NOMO-1 (cell line): ENCODE results near the gene VPS9D1.
A peak's percentile ranks its signal among the peaks of the same experiment; 100 is the strongest.

ENCODE experiments used
- DNase-seq, 2 experiments: peaks; one replicate each; lab custom pipeline; 2025; ENCODE audit not compliant: unreplicated experiment in 2 of 2; lab: John Stamatoyannopoulos, UW

The VPS9D1 gene

GRCh38 chr16:89733322-89733721 lies 12.6 kb upstream of the VPS9D1 start:
- DNase-seq: no peak

- no peak for DNase-seq
Observed at GRCh38 chr16:89732918-89733242, 12.2 kb upstream of the VPS9D1 start.

- no peak for DNase-seq
Observed at GRCh38 chr16:89732142-89732917, 11.6 kb upstream of the VPS9D1 start.

GRCh38 chr16:89730610-89731234 lies 10.0 kb upstream of the VPS9D1 start:
- no peak for DNase-seq

- no peak for DNase-seq
Observed at GRCh38 chr16:89729863-89730593, 9.3 kb upstream of the VPS9D1 start.

- DNase-seq: no peak
Observed at GRCh38 chr16:89729293-89729692, 8.6 kb upstream of the VPS9D1 start.

GRCh38 chr16:89727406-89728120 lies 6.9 kb upstream of the VPS9D1 start:
- DNase-seq: no peak

- no peak for DNase-seq
Observed at GRCh38 chr16:89723279-89724250, 2.9 kb upstream of the VPS9D1 start.

- peak; percentile 53 to 69 for DNase-seq
Observed at GRCh38 chr16:89722392-89723278, 1.9 kb upstream of the VPS9D1 start.

- DNase-seq: peak; percentile 70 to 84
Observed at GRCh38 chr16:89721546-89722391, 1.1 kb upstream of the VPS9D1 start.

GRCh38 chr16:89720551-89720812 lies 216 bp downstream of the VPS9D1 start:
- no peak for DNase-seq

GRCh38 chr16:89717688-89718505 lies 2.8 kb downstream of the VPS9D1 start:
- DNase-seq: no peak

- no peak for DNase-seq
Observed at GRCh38 chr16:89716916-89717687, 3.6 kb downstream of the VPS9D1 start.

GRCh38 chr16:89716493-89716892 lies 4.2 kb downstream of the VPS9D1 start:
- no peak for DNase-seq

GRCh38 chr16:89712274-89712781 lies 8.4 kb downstream of the VPS9D1 start:
- DNase-seq: no peak

- DNase-seq: peak; percentile 27 to 54
Observed at GRCh38 chr16:89711601-89712273, 9.0 kb downstream of the VPS9D1 start.
